Duodenal mucosa (tissue), 2 donors: ENCODE results near the gene CNTFR.
"Not testable (repeated sequence)": the region's sequence is repeated elsewhere in the genome, so short reads cannot be mapped to it uniquely, and the experiment has no call there.

Experiments
- H3K27ac ChIP-seq: one replicate; pipeline ENCODE4 v1.7.0; 2013; ENCODE audit warnings: low read depth, low read length
- H3K27me3 ChIP-seq, 2 donors: one replicate each; pipeline ENCODE4 v1.7.0; 2013; ENCODE audit warnings: low read length in 2 of 2, control low read depth in 1 of 2; ENCODE audit not compliant: insufficient read depth in 2 of 2, control insufficient read depth in 1 of 2
- H3K36me3 ChIP-seq, 2 donors: one replicate each; pipeline ENCODE4 v1.7.0; 2013; ENCODE audit warnings: low read length in 2 of 2, control low read depth in 1 of 2; ENCODE audit not compliant: insufficient read depth in 2 of 2, control insufficient read depth in 1 of 2
- H3K4me1 ChIP-seq, 2 donors: one replicate each; pipeline ENCODE4 v1.7.0; 2013; ENCODE audit warnings: low read length in 2 of 2, control low read depth in 1 of 2; ENCODE audit not compliant: insufficient read depth in 2 of 2, control insufficient read depth in 1 of 2
- H3K4me3 ChIP-seq, 2 donors: one replicate each; pipeline ENCODE4 v1.7.0; 2013; ENCODE audit warnings: low read length in 2 of 2, low read depth in 1 of 2
- H3K9ac ChIP-seq, 2 donors: one replicate each; pipeline ENCODE4 v1.7.0; 2013; ENCODE audit warnings: low read length in 2 of 2, low read depth in 1 of 2
- H3K9me3 ChIP-seq, 2 donors: one replicate each; pipeline ENCODE4 v1.7.0; 2013; ENCODE audit warnings: low read length in 2 of 2, control low read depth in 1 of 2; ENCODE audit not compliant: control insufficient read depth in 1 of 2

The CNTFR gene

GRCh38 chr9:34547960-34548611 lies 41.4 kb downstream of the CNTFR start:
- H3K27me3 ChIP-seq, result peaks cover 3 to 13% of the 10 kb centered on the region in 2 donors
- H3K9ac ChIP-seq, result no peak overlapping the region
- no peaks in the 10 kb centered on the region for H3K4me1 ChIP-seq
- H3K27ac ChIP-seq, result no peak overlapping the region
- H3K9me3 ChIP-seq, result no peaks in the 10 kb centered on the region
- H3K4me3 ChIP-seq, result no peak overlapping the region
- H3K36me3 ChIP-seq, result no peaks in the 10 kb centered on the region

- no peak overlapping the region for H3K9ac ChIP-seq
- no peak overlapping the region for H3K27ac ChIP-seq
- H3K36me3 ChIP-seq, result no peaks in the 10 kb centered on the region
- peaks cover 3 to 11% of the 10 kb centered on the region in 2 donors for H3K27me3 ChIP-seq
- no peaks in the 10 kb centered on the region for H3K9me3 ChIP-seq
- H3K4me1 ChIP-seq, result no peaks in the 10 kb centered on the region
- no peak overlapping the region for H3K4me3 ChIP-seq
Observed at GRCh38 chr9:34546834-34547827, 42.4 kb downstream of the CNTFR start.

GRCh38 chr9:34546102-34546833 lies 43.3 kb downstream of the CNTFR start:
- no peaks in the 10 kb centered on the region for H3K36me3 ChIP-seq
- H3K4me3 ChIP-seq, result no peak overlapping the region
- no peak overlapping the region for H3K27ac ChIP-seq
- peaks cover 3 to 11% of the 10 kb centered on the region in 2 donors for H3K27me3 ChIP-seq
- no peak overlapping the region for H3K9ac ChIP-seq
- no peaks in the 10 kb centered on the region for H3K4me1 ChIP-seq
- H3K9me3 ChIP-seq, result no peaks in the 10 kb centered on the region

- no peak overlapping the region for H3K4me3 ChIP-seq
- no peak overlapping the region for H3K27ac ChIP-seq
- no peaks in the 10 kb centered on the region for H3K9me3 ChIP-seq
- H3K9ac ChIP-seq, result no peak overlapping the region
- H3K36me3 ChIP-seq, result no peaks in the 10 kb centered on the region
- no peaks in the 10 kb centered on the region for H3K4me1 ChIP-seq
- H3K27me3 ChIP-seq, result peaks cover 3 to 11% of the 10 kb centered on the region in 2 donors
Observed at GRCh38 chr9:34545497-34545896, 44.0 kb downstream of the CNTFR start.

- Histone ChIP-seq H3K9ac (no peak overlapping the region), H3K4me1 (no peaks in the 10 kb centered on the region), H3K4me3 (no peak overlapping the region), H3K27me3 (peaks cover 3 to 11% of the 10 kb centered on the region in 2 donors), H3K9me3 (no peaks in the 10 kb centered on the region), H3K36me3 (no peaks in the 10 kb centered on the region), H3K27ac (no peak overlapping the region)
Observed at GRCh38 chr9:34544035-34544434, 45.5 kb downstream of the CNTFR start.

DNA sequence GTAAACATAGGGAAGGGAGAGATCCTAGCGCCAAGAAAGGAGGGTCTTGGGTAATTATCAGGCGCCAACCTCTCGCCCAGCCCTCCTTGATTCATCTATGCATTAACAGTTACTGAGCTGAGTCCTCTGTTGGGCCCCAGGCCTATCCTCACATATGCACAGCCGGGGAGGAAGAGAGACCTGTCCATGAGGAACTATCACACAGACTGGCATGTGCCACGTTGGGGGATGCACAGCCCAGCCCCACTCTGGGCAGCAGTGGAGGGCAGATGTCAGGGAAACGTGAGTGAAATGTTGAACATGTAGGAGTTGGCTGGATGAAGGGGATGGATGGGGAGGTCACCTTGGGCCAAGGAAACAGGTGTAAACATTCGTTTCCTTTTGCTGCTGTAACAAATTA lies 48.0 kb downstream of the CNTFR start:
- no peak overlapping the region for H3K4me3 ChIP-seq
- peaks cover 2 to 3% of the 10 kb centered on the region in 2 donors for H3K27me3 ChIP-seq
- no peaks in the 10 kb centered on the region for H3K36me3 ChIP-seq

GRCh38 chr9:34540827-34541226 lies 48.7 kb downstream of the CNTFR start:
- Histone ChIP-seq H3K9ac (no peak overlapping the region), H3K27ac (no peak overlapping the region), H3K9me3 (no peaks in the 10 kb centered on the region), H3K4me1 (no peaks in the 10 kb centered on the region), H3K27me3 (peaks cover 3 to 4% of the 10 kb centered on the region in 2 donors), H3K36me3 (no peaks in the 10 kb centered on the region), H3K4me3 (no peak overlapping the region)

More for the DNA sequence above, 48.0 kb downstream of the CNTFR start:
- H3K9ac ChIP-seq, result no peak overlapping the region
- no peaks in the 10 kb centered on the region for H3K4me1 ChIP-seq
- H3K27ac ChIP-seq, result no peak overlapping the region
- no peaks in the 10 kb centered on the region for H3K9me3 ChIP-seq

DNA sequence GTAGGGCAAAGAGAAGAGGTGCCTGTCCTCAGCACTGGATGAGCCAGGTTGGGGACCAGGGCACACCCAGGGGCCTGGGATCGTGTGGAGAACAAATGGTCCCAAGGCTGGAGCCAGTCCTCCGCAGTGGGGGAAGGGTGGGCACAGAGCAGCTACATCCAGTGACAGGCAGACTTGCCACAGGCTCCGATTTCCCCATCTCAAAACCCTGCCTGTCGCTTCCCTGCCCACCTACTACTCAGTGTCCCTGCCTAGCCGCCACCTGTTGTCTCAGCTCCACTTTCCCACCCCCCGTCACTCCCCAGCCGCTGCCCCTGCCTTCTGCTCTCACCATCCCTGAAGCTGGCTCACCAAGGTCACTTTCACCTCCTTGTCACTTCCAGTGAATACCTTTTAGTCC lies 52.8 kb downstream of the CNTFR start:
- Histone ChIP-seq H3K4me3 (no peak overlapping the region), H3K27me3 (peaks cover 0 to 4% of the 10 kb centered on the region in 2 donors), H3K9ac (no peak overlapping the region), H3K36me3 (no peaks in the 10 kb centered on the region), H3K27ac (no peak overlapping the region), H3K9me3 (no peaks in the 10 kb centered on the region), H3K4me1 (no peaks in the 10 kb centered on the region)

DNA sequence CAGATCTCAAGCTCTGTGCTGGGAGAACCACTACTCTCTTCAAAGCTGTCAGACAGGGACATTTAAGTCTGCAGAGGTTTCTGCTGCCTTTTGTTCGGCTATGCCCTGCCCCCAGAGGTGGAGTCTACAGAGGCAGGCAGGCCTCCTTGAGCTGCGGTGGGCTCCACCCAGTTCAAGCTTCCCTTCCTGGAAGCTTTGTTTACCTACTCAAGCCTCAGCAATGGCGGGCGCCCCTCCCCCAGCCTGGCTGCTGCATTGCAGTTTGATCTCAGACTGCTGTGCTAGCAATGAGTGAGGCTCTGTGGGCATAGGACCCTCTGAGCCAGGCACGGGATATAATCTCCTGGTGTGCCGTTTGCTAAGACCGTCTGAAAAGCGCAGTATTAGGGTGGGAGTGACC lies 57.5 kb downstream of the CNTFR start:
- H3K4me1 ChIP-seq, H3K4me3 ChIP-seq, H3K27ac ChIP-seq, H3K36me3 ChIP-seq, H3K9me3 ChIP-seq, H3K9ac ChIP-seq, H3K27me3 ChIP-seq: not testable (repeated sequence)

GRCh38 chr9:34526026-34526425 lies 63.5 kb downstream of the CNTFR start:
- Histone ChIP-seq H3K4me3 (no peak overlapping the region), H3K27ac (no peak overlapping the region), H3K4me1 (peaks cover 4 to 9% of the 10 kb centered on the region in 2 donors), H3K27me3 (peaks cover 7 to 21% of the 10 kb centered on the region in 2 donors), H3K36me3 (no peaks in the 10 kb centered on the region), H3K9ac (no peak overlapping the region), H3K9me3 (no peaks in the 10 kb centered on the region)
